ENCODE data around the gene PRSS36. TPM values are rescaled to one million over a fixed set of nuclear protein-coding genes. Genes with fewer than 3 reads are reported as not detected.
A peak's percentile ranks its signal among the peaks of the same experiment; 100 is the strongest.

The PRSS36 gene
- total and polyA plus RNA-seq, 9 of the 15 experiments (the other 6 are each of a cell fraction or from before 2014, with no cell fraction given), result 0.09 to 1.2 (median 0.54) TPM; not detected in 2

DNA sequence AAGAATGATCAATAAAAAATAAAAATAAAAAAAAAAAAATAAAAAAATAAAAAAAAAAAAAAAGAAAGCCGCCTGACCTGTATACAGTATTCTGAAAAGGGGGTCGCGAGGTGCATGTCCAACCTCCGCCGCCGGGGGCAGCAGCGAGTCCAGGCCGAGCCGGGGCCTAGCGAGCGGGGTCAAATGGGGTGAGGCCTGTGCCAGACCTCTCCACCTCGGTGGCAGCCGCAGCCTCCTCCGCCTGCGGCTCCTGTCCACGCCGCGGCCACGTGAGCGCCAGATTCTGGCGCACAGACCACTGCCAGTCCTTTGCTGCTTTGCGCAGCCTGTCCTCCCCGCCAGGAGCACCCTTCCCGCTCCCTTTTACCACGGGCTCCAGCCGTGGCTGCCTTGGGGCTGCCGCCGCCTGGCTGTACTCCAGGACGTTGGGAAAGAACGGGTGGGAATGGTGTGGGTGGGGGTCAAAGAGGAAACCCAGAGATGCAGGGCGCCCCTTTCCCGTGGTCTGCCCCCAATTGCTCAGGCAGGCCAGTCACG, 44.1 kb downstream of the PRSS36 start (continued):
- TF ChIP-seq, protein P1, sequence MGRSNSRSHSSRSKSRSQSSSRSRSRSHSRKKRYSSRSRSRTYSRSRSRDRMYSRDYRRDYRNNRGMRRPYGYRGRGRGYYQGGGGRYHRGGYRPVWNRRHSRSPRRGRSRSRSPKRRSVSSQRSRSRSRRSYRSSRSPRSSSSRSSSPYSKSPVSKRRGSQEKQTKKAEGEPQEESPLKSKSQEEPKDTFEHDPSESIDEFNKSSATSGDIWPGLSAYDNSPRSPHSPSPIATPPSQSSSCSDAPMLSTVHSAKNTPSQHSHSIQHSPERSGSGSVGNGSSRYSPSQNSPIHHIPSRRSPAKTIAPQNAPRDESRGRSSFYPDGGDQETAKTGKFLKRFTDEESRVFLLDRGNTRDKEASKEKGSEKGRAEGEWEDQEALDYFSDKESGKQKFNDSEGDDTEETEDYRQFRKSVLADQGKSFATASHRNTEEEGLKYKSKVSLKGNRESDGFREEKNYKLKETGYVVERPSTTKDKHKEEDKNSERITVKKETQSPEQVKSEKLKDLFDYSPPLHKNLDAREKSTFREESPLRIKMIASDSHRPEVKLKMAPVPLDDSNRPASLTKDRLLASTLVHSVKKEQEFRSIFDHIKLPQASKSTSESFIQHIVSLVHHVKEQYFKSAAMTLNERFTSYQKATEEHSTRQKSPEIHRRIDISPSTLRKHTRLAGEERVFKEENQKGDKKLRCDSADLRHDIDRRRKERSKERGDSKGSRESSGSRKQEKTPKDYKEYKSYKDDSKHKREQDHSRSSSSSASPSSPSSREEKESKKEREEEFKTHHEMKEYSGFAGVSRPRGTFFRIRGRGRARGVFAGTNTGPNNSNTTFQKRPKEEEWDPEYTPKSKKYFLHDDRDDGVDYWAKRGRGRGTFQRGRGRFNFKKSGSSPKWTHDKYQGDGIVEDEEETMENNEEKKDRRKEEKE (IDR thresholded peaks at IDR 0.05; ENCODE audit: borderline replicate concordance in 1 of 2, control insufficient read depth in 1 of 2, low read depth in 2 of 2, low read length in 1 of 2), result peak in 1 of 2 experiments; percentile 84; a peak in 1 of 4 replicates
- TF ChIP-seq ZKSCAN1 (IDR thresholded peaks at IDR 0.05; ENCODE audit: low read depth, low read length), result peak; percentile 92
- TF ChIP-seq, protein P2, sequence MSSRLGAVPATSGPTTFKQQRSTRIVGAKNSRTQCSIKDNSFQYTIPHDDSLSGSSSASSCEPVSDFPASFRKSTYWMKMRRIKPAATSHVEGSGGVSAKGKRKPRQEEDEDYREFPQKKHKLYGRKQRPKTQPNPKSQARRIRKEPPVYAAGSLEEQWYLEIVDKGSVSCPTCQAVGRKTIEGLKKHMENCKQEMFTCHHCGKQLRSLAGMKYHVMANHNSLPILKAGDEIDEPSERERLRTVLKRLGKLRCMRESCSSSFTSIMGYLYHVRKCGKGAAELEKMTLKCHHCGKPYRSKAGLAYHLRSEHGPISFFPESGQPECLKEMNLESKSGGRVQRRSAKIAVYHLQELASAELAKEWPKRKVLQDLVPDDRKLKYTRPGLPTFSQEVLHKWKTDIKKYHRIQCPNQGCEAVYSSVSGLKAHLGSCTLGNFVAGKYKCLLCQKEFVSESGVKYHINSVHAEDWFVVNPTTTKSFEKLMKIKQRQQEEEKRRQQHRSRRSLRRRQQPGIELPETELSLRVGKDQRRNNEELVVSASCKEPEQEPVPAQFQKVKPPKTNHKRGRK (tag; IDR thresholded peaks at IDR 0.05), result no peak
- TF ChIP-seq, protein P3, sequence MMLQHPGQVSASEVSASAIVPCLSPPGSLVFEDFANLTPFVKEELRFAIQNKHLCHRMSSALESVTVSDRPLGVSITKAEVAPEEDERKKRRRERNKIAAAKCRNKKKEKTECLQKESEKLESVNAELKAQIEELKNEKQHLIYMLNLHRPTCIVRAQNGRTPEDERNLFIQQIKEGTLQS (IDR thresholded peaks at IDR 0.05), result no peak
- TF ChIP-seq, protein P3 (CRISPR knock-in tag; conservative IDR thresholded peaks at IDR 0.05), result no peak
- peak; percentile 51; the same call in 1 of the 2 replicates for TF ChIP-seq ETV5 (CRISPR knock-in tag; IDR thresholded peaks at IDR 0.05; ENCODE audit: low read depth)
- no peak for TF ChIP-seq RBM39 (optimal IDR thresholded peaks at IDR 0.05; ENCODE audit: low read depth, low read length)
- TF ChIP-seq SAFB (IDR thresholded peaks at IDR 0.05; ENCODE audit: borderline replicate concordance, low read depth, low read length), result peak; percentile 67; the same call in 1 of the 2 replicates
- no peak for TF ChIP-seq MBD2 (IDR thresholded peaks at IDR 0.05; ENCODE audit: borderline replicate concordance, low read depth)
- no peak for TF ChIP-seq ZNF3 (CRISPR knock-in tag; IDR thresholded peaks at IDR 0.05)
- TF ChIP-seq ZBTB2 (IDR thresholded peaks at IDR 0.05), result peak; percentile 36; the same call in 1 of the 2 replicates
- TF ChIP-seq ZSCAN32 (CRISPR knock-in tag; IDR thresholded peaks at IDR 0.05), result no peak
- no peak for TF ChIP-seq FOXJ2 (tag; IDR thresholded peaks at IDR 0.05)
- peak; percentile 94 for TF ChIP-seq ZFX (CRISPR knock-in tag; IDR thresholded peaks at IDR 0.05)
- TF ChIP-seq, protein P4, sequence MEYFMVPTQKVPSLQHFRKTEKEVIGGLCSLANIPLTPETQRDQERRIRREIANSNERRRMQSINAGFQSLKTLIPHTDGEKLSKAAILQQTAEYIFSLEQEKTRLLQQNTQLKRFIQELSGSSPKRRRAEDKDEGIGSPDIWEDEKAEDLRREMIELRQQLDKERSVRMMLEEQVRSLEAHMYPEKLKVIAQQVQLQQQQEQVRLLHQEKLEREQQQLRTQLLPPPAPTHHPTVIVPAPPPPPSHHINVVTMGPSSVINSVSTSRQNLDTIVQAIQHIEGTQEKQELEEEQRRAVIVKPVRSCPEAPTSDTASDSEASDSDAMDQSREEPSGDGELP (CRISPR knock-in tag; IDR thresholded peaks at IDR 0.05; ENCODE audit: borderline replicate concordance), result peak; percentile 80
- no peak for TF ChIP-seq BDP1 (IDR thresholded peaks at IDR 0.05; ENCODE audit: insufficient read depth, insufficient read length)
- no peak for TF ChIP-seq ZNF224 (CRISPR knock-in tag; IDR thresholded peaks at IDR 0.05)
- TF ChIP-seq TARDBP (IDR thresholded peaks at IDR 0.05), result no peak
- TF ChIP-seq TAF1 (IDR thresholded peaks at IDR 0.05; ENCODE audit: control insufficient read depth, extremely low read depth, insufficient read depth, low read length, severe bottlenecking), result peak; percentile 37

Measured in K562 (cell line).